ENCODE results near the gene NOX5.
"Not testable (repeated sequence)": the region's sequence is repeated elsewhere in the genome, so short reads cannot be mapped to it uniquely, and the experiment has no call there.

Gene NOX5, protein sequence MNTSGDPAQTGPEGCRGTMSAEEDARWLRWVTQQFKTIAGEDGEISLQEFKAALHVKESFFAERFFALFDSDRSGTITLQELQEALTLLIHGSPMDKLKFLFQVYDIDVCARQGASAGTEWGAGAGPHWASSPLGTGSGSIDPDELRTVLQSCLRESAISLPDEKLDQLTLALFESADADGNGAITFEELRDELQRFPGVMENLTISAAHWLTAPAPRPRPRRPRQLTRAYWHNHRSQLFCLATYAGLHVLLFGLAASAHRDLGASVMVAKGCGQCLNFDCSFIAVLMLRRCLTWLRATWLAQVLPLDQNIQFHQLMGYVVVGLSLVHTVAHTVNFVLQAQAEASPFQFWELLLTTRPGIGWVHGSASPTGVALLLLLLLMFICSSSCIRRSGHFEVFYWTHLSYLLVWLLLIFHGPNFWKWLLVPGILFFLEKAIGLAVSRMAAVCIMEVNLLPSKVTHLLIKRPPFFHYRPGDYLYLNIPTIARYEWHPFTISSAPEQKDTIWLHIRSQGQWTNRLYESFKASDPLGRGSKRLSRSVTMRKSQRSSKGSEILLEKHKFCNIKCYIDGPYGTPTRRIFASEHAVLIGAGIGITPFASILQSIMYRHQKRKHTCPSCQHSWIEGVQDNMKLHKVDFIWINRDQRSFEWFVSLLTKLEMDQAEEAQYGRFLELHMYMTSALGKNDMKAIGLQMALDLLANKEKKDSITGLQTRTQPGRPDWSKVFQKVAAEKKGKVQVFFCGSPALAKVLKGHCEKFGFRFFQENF

DNA sequence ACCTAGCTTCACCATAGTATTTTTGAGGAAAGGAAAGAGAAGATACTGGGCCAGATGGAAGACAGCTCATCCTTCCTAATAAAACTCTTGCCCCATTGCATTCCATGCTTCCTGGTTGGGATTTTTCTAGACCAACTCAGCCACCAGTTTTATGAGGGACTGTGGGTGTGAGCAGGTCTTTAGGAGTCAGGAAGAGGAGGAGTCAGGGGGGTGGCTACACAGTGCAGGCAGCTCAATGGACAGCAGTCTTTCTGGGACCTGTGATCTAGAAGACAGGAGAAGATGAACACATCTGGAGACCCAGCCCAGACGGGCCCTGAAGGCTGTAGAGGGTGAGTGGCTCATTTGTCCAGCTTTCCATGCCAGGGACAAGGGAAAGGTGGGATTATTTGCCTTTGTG is at the start of gene NOX5:
NOX5 (plus strand) TSS at position 242 of the 400 bp plus-strand sequence; CDS start at position 283, 41 bp downstream.
- no peak for DNase-seq

DNA sequence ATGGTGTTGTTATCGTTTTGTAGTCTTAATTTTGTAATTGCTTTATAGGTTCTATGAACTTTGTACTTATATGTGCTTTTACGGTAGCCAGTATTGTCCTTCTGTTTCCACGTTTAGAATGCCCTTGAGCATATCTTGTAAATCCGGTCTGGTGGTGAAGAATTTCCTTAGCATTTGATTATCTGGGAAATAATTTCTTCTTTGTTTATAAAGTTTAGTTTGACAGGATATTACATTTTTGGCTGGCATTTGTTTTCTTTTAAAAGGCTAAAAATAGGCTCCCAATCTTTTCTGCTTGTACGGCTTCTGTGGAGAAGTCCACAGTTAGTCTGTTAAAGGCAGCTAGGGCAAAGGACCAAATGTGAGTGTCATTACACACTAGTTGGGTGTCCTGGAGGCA is 47.5 kb upstream of the NOX5 start:
- DNase-seq: no peak

DNA sequence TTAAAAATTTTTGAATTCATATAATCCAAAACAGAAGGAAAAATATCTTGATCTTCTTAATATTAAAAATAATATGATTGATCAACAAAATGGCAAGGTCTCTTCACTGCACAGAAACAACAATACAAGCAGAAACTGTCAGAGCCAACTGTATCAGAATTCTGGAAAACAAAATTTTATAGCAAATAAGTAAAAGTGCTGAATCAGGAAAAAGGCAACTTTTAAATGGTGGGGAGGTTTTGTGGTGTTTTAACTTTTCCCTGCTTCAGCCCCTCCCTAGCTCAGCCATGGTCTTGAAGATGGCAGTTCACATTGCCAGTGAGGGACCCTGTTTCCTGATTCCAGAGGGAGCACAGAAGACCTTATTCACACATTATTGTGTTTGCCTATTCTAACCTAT is 46.5 kb upstream of the NOX5 start:
- DNase-seq: no peak

DNA sequence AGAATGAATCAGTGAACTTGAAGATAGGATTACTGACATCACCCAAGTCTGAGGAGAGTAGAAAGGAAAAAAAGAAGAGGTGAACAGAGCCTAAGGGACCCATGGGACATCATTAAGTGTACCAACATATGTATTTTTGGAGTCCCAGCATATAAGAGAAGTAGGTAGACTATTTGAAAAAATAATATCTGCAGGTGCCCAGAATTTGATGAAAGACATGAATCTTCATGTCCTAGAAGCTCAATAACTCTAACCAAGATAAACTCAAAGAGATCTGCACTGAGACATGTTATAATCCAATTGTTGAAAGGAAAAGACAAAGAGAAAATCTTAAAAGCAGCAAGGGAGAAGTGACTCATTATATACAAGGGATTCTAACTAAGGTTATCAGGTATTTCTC is 45.2 kb upstream of the NOX5 start:
- DNase-seq: no peak

DNA sequence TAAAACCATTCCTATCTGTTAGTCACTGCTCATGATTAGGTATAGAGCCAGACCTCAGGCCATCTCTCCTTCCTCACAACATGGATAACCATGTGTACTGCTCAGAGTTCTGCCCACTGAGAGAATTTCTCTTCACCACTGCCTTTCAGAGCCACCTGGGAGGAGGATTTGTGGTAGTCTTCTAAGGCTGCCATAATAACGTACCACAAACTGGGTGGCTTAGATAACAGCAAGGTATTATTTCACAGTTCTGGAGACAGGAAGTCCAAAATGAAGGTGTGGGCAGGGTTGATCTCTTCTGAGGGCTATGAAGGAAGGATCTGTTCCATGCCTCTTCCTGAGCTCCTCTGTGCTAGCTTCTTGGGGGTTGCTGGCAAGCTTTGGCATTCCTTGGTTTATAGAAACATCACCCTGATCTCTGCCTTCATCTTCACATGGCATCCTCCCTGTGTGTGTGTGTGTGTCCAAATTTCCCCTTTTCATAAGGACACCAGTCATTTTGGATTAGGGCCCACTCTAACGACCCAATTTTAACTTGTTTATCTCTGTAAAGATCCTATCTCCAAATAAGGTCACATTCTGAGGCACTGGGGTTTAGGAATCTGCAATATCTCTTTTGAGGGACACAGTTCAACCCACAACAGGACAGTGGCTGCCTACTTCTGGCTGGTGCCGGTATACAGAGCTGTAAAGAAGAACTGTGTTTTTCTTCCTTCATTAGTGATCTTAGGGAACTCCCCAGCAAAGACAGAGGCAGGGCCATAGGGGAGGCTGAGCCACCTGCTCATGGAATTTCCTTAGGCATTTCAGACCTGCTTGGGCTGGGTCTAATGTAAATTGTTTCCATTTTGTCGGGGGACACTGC is 42.1 kb upstream of the NOX5 start:
- DNase-seq: no peak

DNA sequence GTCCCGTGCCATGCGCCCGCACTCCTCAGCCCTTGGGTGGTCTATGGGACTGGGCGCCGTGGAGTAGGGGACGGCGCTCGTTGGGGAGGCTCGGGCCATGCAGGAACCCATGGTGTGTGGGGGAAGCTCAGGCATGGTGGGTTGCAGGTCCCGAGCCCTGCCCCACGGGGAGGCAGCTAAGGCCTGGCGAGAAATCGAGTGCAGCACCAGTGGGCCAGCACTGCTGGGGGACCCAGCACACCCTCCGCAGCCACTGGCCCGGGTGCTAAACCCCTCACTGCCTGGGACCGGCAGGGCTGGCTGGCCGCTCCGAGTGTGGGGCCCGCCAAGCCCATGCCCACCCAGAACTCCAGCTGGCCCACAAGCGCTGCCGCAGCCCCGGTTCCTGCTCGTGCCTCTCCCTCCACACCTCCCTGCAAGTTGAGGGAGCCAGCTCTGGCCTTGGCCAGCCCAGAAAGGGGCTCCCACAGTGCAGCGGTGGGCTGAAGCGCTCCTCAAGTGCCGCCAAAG is 38.8 kb upstream of the NOX5 start:
- DNase-seq: not testable (repeated sequence)

DNA sequence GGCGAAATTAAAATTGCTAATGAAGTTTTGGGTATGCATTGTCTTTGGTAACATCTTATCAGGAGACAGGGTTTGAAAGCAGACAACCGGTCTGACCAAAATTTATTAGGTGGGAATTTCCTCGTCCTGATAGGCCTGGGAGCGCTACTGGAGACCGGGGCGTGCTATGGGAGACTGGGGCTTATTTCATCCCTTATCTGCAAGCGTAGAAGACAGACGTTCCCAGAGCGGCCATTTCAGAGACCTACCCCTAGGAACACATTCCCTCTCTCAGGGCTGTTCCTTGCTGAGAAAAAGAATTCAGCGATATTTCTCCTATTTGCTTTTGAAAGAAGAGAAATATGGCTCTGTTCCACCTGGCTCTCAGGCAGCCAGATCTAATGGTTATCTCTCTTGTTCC is 37.1 kb upstream of the NOX5 start:
- DNase-seq: not testable (repeated sequence)

DNA sequence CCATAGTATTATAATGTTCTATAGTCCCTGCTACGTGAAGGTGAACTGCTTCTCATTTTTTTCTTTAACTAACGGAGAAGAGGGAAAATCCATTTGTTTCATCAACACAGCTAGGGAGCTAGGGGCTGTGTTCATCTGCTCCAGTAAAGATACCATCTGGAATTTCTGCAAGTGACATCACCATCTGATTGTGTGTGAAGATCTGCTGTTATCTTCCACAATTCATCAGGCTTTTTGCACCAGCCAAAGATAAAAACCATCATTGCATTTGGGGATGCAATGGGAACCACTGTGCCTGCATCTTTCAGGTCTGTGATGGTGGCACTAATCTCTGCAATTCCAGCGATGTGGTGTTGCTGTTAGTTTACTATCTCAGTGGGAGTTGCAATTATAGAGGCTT is 35.5 kb upstream of the NOX5 start:
- no peak for DNase-seq

DNA sequence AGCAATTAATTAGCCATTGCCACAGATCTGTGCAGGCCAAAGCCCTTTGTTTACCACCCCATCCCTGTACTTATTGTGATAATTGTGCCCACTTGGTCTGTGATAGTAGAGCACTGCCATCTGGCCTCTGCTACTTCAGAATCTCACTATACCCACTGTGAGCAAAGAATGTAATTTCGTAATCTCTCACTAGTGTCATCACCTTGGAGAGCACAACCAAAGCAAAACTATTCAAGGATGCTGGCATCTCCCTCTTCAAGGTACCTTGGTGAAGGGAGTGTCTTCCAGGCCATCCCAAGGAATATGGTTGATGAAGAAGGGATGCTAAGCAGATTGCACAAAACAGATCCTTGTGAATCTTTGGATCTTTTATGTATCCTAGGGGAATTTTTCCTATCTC is 34.7 kb upstream of the NOX5 start:
- no peak for DNase-seq

DNA sequence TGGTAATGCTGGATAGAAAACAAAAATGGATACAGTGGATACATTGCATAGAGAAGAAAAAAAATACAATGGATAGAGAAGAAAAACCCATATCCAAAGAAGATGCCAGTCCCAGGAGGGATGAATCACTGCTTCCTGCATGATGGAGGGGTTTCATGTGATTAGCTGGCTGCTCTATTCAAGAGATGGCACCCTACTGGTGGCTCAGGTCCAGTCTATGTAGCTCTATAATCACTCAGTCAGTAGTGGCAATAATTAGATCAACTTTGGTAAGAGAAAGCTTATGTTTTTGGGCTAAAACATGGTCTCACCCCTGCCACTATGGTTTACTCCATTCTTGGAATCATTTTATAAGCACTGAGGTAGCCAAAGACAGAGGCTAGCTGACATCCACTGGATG is 33.7 kb upstream of the NOX5 start:
- DNase-seq: no peak

DNA sequence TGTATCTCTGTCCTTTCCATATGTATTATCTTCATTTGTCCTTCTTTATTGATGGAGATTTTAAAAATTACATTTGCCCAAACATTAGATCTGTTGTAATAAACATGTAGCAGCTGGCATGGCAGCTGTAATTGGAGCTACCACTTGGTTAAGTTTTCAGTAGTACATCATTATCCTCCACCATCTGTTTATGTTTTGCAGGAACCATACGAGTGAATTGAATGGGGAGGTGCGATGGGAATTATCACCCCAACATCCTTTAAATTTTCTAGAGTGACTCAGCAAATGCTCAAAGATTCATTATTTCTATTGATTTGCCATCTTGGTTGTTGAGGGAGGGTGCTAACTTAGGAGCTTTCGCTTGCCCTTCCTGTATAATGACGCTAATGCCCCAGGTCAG is 32.6 kb upstream of the NOX5 start:
- no peak for DNase-seq

DNA sequence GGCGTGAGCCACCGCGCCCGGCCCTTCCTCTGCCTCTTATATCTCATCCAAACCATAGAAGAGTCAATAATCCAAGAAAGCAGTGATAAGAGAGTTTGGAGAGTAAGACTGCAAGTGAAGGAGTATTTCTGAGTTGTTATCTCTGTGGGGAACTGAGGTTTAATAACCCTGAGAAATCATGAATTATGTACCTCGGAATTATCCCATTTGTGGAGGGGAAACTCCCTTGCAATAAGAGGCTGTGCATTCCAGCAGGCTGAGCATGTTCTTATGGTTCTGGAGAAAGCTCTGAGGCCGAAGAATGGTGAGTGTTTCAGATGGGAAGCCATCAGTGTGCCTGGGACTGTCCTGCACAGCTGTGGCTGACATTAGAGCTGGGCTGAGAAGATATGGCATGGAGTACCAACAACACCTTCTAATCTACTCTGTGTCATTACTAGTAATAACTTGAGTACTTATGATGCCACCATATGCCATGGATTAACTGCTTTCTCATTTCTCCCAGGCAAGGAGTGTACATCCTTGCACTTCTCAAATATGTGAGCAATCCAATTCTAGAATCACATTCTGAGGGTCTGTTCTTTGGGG is 31.4 kb upstream of the NOX5 start:
- DNase-seq: no peak

DNA sequence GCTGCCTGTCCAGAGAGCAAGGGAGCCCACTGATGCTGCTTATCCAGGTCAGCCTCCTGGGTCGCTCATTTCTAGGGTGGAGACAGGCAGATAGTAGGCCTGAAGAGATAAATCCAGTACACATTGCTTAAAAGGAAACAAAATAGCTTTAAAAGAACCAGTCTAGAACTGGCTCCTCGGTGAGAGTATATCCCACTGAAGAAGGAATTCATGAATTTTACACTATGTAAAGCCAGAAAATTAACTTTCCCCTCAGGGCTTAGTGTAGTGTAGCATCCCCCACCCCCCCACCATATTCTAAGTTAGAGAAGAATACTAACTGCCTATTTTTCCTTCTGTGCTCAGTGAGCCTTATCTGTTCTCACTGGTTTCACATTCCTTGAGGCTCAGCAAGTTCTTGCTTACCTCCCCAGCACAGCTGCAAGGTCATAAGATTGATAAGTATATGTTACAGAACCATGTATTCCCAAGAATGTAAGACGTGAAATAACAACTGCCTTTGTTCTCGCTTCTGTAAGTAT is 30.5 kb upstream of the NOX5 start:
- DNase-seq: no peak

DNA sequence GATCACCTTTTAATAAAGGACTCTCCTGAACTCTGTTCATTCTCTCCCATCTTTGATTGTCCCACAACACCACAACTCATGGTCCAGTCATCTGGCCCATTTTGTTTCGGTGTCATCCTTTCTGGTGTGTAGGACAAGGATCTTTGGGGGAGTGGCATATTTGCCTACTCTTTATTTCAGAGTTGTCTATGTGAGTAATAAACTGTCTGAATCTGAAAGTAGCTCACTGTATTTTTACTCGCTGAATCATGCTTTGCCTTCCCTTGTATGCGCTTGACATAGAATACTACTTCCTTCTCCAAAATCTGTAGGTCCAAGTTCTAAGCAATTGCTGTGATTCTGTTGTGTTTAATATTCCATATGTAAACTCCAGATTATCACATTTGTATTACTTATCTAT is 29.9 kb upstream of the NOX5 start:
- no peak for DNase-seq

DNA sequence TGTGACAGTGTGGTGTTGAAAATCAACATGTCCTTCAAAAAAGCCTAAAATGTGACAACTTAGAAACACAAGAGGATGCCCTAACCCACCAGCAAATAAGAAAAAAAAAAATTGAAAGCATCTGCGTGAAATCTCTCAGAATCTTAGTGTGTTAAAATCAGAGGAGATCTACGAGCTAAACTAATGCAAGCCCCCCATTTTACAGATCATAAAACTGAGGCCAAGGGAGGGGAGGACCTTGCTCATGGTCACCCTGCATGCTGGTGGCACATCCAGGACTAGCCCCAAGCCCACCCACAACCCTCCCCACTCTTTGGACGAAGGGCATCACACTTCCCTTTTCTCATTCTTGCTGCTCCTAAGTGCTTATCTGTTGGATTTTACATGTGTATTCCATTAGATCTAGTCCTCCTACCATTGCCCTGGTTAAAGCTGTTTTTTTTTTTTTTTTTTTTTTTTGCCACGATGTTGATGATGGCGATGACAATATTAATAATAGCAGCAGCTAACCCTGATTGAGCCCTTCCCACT is 29.1 kb upstream of the NOX5 start:
- no peak for DNase-seq

DNA sequence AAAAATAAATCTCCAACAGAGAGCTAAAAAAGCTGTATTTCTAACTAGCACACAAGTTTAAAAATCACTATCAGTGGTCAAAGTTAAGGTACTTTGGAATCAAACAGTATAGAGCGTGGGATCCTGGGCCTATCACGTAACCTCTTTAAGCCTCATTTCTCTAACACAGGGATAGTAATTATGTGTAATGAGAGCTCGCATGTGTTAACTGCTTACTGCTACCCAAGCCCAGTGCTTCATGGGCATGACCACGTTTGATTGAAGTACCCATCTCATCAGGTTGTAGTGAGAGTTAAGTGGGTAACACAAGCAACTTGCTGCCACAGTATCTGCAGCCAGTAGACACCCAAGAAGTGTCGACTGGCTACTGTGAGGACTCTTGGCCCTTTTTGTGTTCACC is 28.2 kb upstream of the NOX5 start:
- no peak for DNase-seq

DNA sequence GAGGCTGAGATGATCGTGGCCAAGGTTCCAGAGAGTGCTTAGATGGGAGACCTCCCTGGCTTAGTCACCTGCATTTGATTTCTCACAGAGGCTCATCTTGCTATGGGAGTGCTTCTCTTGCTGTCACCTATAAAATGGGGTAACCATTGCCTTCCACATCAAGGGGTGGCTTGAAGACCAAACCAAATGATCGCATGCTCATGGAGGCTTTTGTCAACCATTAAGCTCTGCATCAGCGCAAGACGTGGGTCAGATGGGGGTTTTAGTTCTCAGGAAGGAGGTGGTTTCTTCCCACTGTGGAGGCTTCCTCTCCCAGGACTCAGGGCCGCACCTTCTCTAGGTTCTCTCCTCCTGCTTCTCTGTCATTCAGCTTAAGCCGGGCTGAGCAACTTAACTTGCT is 27.4 kb upstream of the NOX5 start:
- DNase-seq: no peak

DNA sequence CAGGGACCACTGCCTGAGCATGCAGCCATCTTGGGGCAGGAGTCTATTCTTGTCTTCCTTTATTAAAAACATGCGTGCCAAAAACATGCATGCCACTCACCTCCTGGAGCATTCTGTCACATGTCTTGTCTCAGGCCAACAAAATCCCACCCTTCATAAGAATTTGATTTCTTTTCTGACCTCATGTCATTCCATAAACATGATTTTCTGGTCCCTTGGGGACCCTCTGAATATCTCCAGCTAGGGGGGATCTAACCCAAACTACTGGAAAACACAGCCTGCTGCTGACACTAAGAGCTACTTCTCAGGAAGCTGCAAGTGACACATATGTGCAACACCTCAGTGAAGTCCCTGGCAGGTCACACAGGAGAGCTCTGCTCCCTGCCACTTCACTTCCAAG is 26.8 kb upstream of the NOX5 start:
- DNase-seq: no peak

DNA sequence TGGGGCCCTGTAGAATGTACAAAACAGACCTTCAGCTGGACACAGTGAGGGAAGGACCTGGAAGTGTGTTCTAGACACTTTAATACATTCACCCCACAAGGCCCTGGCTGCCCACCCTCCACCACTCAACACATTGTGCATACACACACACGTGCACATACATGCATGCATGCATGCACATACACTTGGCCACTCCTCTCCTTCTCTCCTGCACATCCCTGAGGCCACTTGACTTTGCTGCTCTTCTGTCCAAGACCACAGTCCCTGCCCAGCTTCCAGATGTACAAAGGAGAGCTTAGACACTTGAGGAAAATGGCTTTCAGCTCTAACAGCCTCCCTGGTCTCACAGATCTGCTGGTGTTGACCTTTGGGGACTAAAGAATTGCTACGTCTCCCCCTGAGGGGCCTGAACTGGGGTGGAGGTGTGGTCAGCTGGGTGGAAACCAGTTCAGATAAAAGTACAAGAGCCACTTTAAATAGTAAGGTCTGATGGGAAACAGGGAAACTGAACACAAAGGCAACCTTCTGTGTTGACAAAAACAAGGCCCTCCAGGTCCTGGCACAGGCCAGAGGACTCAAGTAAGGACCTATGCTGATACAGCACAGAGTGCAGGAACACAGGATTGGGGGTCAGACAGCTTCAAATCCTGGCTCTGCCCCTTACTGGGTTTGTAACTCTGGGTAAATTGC is 24.8 kb upstream of the NOX5 start:
- no peak for DNase-seq

DNA sequence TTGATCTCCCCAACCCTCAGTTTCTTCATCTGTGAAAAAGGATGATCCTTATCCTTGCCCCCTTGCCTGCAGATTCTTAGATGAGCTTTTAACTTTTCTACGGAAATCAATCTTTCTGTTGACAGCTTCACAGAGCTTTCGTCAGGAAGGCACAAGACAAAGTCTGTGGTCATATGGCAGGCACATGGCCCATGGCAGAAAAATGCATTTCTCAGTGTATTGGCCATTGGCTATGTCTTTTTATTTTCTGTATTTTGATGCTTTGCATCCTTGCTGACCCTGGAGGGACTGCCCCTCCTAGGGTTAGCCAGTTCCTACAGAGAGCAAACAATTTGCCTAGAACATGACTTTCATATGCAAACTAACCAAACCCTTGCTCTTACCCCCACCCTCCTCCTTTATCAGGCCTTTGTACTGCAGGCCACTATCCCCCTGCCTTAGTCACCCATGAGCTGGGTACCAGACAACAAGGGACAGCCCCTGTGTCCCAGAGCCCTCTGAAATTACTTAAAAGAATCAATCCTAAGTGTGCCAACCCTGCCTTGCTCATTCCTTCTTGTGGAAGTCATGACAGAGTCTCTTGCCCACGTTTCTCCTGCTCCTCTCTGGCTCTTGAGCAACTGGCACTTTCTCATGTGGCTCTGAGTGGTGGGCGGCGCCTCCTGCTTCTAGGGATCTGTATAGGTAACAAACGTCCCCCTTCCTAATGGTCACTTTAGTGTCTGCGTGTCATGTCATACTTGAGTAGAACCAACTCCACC is 24.1 kb upstream of the NOX5 start:
- DNase-seq: no peak

DNA sequence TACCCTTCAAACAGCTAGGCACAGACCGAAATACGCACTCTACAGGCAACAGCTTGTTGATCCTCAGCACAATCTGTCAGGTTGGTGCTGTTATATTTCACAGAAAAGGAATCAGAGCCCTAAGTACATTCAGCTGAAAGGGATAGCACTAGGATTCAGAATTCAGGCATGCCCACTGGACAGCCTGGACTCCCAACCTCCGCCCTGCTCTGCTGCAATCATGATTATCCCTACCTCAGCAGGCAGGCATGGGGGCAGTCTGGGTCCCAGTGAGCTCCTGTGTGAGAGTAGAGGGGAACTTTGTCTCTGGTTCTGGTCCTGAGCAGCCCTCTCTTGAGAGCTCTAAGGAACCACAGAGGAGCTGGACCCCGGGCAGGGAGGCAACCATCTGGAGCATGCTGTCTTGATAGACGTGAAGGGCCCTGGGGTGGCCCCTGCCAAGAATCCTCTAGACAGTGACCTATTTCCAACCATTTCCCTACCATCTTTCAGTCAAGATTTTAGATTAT is 23.4 kb upstream of the NOX5 start:
- no peak for DNase-seq
